ENCODE data around the gene GET4.

GET4 gene

DNA sequence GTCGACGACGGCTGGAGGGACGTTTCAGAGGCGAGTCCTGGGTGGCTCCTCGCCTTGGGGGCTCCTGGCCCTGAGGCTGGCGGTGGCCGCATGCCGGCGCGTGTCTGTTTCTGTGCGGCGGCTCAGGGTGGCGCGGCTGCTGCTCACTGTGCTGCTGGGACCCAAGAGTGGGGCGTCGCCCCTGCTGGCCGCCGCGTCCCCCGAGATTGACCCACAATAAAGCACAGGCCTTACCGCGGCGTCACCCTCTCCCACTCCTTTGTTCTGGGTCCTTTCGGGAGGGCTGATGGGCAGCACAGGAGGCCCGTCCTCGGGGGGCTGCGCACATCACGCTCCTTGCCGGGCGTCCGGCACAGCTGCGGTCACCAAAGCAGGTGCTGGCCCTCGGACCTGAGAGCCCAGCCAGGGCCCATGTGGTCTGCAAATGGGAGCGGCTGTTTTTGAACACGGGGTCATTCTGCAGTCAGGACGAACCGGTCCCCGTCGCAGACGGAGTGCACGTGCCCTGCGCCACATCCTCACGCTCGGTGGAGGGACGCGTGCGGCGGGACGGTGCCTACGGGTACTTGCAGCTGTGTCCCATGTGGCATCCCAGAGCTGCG lies 19.2 kb downstream of the GET4 start:
- TF ChIP-seq, protein P1, sequence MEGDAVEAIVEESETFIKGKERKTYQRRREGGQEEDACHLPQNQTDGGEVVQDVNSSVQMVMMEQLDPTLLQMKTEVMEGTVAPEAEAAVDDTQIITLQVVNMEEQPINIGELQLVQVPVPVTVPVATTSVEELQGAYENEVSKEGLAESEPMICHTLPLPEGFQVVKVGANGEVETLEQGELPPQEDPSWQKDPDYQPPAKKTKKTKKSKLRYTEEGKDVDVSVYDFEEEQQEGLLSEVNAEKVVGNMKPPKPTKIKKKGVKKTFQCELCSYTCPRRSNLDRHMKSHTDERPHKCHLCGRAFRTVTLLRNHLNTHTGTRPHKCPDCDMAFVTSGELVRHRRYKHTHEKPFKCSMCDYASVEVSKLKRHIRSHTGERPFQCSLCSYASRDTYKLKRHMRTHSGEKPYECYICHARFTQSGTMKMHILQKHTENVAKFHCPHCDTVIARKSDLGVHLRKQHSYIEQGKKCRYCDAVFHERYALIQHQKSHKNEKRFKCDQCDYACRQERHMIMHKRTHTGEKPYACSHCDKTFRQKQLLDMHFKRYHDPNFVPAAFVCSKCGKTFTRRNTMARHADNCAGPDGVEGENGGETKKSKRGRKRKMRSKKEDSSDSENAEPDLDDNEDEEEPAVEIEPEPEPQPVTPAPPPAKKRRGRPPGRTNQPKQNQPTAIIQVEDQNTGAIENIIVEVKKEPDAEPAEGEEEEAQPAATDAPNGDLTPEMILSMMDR (conservative IDR thresholded peaks at IDR 0.05) = no peak
- no peak for TF ChIP-seq ZFX (IDR thresholded peaks at IDR 0.05)
- no peak overlapping the region for H3K27ac ChIP-seq

DNA sequence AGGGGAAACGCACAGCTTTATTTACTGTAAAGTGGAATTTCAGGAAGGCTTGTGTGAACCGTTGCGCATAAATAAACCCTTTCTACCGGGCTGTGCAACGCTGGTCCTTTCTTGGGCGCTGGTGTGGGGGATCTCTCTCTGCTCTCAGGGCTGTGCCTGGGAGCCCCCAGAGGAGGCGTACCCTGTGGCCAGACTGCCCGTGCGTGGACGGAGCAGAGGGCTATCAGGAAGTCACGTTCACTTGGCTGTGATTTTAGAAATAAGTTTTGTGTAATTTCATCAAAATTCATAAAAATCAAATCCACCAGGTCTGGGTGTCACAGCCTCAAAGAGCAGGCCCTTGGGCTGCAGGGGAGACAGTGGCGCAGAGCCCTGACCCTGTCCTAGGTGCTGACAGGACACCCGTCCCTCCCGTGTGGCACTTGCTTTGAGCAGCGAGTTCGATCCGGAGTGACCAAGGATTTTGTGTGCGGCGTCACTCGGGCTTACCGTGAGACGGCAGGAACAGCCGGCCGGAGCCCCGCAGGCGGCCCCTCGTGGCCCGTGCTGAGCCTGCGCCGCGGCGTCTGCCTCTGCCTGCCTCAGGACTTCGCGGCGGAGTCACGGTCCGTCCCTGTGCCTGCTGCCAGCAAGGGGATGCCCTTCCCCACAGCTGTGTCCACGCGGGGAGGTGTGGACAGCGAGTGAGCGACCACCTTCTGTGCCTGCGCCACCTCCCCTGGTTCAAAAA lies 20.2 kb downstream of the GET4 start:
- no peak for TF ChIP-seq ZFX (IDR thresholded peaks at IDR 0.05)
- TF ChIP-seq, protein P1 (conservative IDR thresholded peaks at IDR 0.05) = no peak
- no peak overlapping the region for H3K27ac ChIP-seq

DNA sequence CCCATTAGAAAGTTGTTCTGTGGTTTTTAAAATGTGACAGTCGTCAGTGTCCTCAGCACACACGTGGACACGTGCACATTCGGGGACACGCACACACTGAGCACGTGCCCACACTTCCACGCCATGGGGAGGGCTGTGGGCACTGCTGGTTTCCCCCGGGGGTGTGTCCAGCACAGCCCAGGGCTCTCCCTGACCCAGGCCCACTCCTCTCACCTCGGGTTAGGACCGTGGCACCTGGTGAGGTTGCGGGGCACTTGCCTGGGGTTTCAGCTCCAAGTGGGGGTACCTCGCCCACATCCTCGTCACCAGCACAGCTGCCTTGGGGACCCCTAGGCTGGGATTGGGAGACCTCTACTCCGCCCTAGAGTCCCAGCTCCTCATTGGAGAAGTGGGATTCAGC lies 20.7 kb downstream of the GET4 start:
- TF ChIP-seq, protein P1 (conservative IDR thresholded peaks at IDR 0.05) = no peak
- no peak for TF ChIP-seq ZFX (IDR thresholded peaks at IDR 0.05)
- peak overlapping the region; percentile 31 for H3K27ac ChIP-seq

DNA sequence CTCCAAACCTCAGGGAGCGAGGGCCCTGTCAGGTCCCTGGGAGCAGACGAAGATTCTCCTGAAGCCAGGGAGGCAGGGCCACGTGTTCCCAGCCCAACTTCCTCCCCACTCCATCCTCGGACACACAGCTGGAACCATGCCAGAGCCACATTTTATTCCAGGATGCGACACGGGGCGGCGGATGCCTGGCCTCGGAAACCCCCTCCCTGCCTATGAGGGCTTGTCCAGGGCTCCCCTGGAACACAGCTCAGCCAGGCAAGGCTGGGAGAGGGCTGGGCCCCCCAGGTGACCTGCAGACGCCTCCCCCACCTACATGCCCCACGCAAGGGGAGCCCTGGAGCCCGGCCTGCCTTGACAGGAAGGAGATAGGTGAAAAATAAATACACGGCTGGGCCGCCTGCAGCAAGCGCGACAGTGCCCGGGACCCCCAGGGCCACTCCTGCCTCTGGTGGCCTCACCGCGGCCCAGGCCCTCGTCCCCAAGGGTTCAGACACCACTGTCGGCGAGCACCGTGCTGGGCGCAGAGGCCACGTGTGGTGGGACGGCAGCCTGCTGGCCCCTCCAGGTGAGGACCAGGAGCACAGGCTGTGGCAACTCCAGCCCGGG lies 21.5 kb downstream of the GET4 start:
- no peak for TF ChIP-seq ZFX (IDR thresholded peaks at IDR 0.05)
- TF ChIP-seq, protein P1 (conservative IDR thresholded peaks at IDR 0.05) = no peak
- H3K27ac ChIP-seq = peak overlapping the region; percentile 31

DNA sequence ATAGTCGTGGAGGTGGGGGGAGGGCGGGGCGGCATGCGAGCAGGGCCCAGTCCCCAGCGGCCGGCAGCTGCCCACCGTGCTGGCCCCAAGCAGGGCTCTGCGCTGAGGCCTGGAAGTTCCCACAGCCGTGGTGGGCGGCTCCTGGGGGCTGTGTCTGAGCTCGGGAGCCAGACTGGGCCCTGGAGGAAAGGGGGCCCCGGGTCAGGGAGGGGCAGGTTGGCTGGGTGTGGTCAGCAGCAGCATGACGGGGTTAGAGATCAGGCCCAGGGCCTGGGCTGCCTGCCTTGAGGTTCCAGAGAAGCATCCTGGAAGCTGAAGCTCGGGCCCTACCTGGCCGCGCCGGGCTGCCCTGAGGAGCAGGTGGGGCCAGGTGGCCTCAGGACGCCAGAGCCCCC lies 22.1 kb downstream of the GET4 start:
- TF ChIP-seq, protein P1 (conservative IDR thresholded peaks at IDR 0.05) = no peak
- TF ChIP-seq ZFX (IDR thresholded peaks at IDR 0.05) = no peak

DNA sequence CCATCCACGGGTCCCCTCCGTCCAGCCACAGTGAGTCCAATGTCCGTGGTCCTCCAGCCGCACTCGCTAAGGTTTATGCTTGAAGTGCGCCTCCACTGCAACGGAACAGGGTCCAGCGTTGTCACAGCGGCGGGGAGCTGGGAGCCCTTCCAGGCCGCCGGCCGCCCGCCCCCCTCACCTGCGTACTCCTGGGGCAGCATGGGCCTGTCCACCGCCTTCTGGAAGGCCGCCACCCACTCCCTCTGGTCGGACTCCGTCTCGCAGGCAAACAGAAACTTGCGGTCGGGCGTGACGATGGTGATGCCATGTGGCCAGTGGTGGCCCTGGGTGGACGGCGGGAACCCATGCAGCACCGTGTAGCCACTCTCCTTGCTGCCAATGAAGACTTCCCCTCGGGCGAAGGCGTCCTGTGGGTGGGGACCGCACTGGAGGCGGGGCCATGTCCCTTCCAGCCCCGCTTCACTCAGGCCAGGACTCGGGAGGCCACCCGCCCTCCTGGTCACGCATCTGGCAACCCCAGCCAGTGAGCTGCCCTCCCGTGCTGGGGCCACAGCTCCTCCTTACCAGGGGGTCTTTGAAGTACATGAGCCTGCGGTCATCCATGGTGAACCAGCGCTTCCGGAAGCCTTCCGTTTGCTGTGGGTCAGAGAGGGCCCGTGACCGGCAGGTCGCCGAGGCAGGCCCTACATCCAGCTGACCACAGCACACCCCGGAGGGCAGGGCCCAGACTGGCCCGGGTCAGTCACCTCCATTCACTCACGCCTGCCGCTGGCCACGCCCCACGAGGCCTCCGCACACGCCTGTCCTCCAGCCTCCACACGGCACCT lies 22.7 kb downstream of the GET4 start:
- H3K27ac ChIP-seq = no peak overlapping the region
- no peak for TF ChIP-seq ZFX (IDR thresholded peaks at IDR 0.05)

More for the DNA sequence above, 22.1 kb downstream of the GET4 start:
- H3K27ac ChIP-seq = no peak overlapping the region; the same call in 1 of the 2 replicates

DNA sequence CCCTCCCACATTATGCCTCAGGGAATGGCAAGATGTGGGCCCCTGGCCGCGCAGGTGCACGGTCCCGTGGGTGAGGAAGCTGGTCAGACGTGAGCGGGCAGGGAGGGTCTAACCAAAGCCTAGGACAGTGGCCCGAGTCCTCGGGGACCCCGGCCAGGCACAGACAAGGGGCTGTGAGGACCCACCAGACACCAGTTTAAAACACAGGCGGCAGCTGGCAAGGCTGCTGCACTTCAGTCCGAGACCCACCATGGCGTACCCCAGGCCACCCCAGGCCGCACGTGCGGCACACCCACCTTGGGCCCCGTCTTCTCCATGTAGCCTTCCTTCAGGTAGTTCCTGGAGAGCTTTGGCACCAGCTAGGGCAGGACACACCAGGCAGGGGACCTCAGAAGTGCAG lies 23.5 kb downstream of the GET4 start:
- TF ChIP-seq ZFX (IDR thresholded peaks at IDR 0.05) = no peak
- TF ChIP-seq, protein P1 (conservative IDR thresholded peaks at IDR 0.05) = no peak
- no peak overlapping the region for H3K27ac ChIP-seq

Measured in C4-2B (cell line).